GM10266 (cell line): ENCODE measurements around the gene SPSB2.
"Not testable (repeated sequence)": the region's sequence is repeated elsewhere in the genome, so short reads cannot be mapped to it uniquely, and the experiment has no call there.

ENCODE experiments used
- DNase-seq: peaks from one replicate; pipeline ENCODE4 v3.0.0; 2012; ENCODE audit errors: extremely low spot score
- CTCF ChIP-seq: IDR thresholded peaks from 2 replicates; pipeline ENCODE4 v1.5.1; 2012; ENCODE audit warnings: mild to moderate bottlenecking, low read depth; ENCODE audit not compliant: control insufficient read depth, insufficient read depth; ENCODE audit errors: missing control alignments

SPSB2 gene

GRCh38 chr12:6866163-6866919 is 6.8 kb downstream of the SPSB2 start:
- no peak for DNase-seq
- no peak for TF ChIP-seq CTCF

GRCh38 chr12:6865307-6865706 is 7.8 kb downstream of the SPSB2 start:
- DNase-seq = not testable (repeated sequence)

DNA sequence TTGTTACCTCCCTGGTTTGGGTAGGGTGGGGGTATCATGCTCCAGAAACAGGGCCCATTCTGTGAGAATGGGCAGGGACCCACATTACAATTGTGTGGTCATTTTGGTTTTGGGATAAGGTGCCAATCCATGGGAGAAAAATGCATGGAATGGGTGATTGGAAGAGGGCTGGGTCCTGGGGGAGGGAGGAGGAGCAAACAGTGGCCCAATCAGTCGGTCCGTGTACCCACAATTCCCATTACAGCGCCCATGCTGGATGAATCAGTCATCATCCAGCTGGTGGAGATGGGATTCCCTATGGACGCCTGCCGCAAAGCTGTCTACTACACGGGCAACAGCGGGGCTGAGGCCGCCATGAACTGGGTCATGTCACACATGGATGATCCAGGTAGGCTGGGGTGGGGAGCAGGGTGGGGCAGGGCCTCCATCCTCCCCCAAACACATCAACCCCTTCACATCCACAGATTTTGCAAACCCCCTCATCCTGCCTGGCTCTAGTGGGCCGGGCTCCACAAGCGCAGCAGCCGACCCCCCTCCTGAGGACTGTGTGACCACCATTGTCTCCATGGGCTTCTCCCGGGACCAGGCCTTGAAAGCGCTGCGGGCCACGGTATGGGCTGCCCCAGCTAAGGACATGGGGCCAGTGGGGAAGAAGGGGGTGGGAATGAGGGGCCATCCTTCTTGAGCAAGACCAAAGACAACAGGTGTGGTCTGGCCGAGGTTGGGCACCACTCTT is 9.3 kb downstream of the SPSB2 start:
- no peak for DNase-seq
- no peak for TF ChIP-seq CTCF

- no peak for DNase-seq
- no peak for TF ChIP-seq CTCF
Measured at GRCh38 chr12:6863033-6863432, 10.1 kb downstream of the SPSB2 start.

- DNase-seq = no peak
- TF ChIP-seq CTCF = no peak
Measured at GRCh38 chr12:6861391-6861790, 11.7 kb downstream of the SPSB2 start.

DNA sequence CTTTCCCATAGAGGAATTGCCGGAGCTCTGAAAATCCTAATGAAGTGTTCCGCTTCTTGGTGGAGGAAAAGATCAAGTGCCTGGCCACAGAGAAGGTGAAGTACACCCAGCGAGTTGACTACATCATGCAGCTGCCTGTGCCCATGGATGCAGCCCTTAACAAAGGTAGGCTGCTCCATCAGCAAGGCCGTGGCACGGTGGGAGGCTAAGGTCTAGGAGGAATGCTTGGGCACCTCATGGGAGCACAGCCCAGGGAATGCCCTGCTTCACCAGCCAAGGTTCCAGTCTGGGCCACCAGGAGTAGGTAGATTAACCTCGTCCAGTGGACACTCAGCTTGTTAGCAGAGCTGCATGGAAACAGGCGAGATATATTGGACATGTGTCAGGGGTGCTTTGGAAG is 12.2 kb downstream of the SPSB2 start:
- DNase-seq = no peak
- no peak for TF ChIP-seq CTCF

DNA sequence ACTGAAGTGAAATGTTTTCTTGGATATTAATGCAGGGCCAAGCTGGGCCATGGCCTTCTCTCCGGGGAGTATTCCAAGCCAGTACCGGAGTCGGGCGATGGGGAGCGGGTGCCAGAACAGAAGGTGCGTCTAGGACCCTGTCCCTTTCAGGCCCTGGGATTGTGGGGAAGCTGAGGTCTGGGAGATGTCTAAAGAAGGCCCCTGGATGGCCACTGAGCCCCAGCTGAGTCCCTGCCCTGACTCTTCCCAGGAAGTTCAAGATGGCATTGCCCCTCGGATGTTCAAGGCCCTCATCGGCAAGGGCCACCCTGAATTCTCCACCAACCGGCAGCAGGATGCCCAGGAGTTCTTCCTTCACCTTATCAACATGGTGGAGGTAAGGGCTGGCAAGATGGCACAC is 13.0 kb downstream of the SPSB2 start:
- TF ChIP-seq CTCF = no peak

GRCh38 chr12:6858799-6859198 is 14.3 kb downstream of the SPSB2 start:
- no peak for DNase-seq
- TF ChIP-seq CTCF = no peak

More for the DNA sequence above, 13.0 kb downstream of the SPSB2 start:
- DNase-seq = no peak
